ENCODE data around the gene KBTBD4.

Gene KBTBD4

GRCh38 chr11:47578524-47579494 is at the start of gene KBTBD4, which contains the start of gene NDUFS3:
Gene KBTBD4, minus strand, starts transcription at chr11:47578970. Its CDS starts 19 bp downstream, at chr11:47578951.
Gene NDUFS3, plus strand, starts transcription at chr11:47579074. Its CDS starts 18 bp downstream, at chr11:47579092.
- peak; percentile 76 to 86 (median 83) for DNase-seq

- DNase-seq: no peak
Measured at GRCh38 chr11:47628026-47628425, 49.3 kb upstream of the KBTBD4 start.

- no peak for DNase-seq
Measured at GRCh38 chr11:47626234-47626633, 47.5 kb upstream of the KBTBD4 start.

- DNase-seq: no peak
Measured at GRCh38 chr11:47620836-47621378, 42.1 kb upstream of the KBTBD4 start.

- no peak for DNase-seq
Measured at GRCh38 chr11:47617417-47617809, 38.6 kb upstream of the KBTBD4 start.

- no peak for DNase-seq
Measured at GRCh38 chr11:47616726-47617416, 38.1 kb upstream of the KBTBD4 start.

- DNase-seq: no peak
Measured at GRCh38 chr11:47615249-47615648, 36.5 kb upstream of the KBTBD4 start.

GRCh38 chr11:47611348-47611794 is 32.6 kb upstream of the KBTBD4 start:
- no peak for DNase-seq

GRCh38 chr11:47609675-47610074 is 30.9 kb upstream of the KBTBD4 start:
- DNase-seq: no peak

- DNase-seq: no peak
Measured at GRCh38 chr11:47607380-47607779, 28.6 kb upstream of the KBTBD4 start.

GRCh38 chr11:47606731-47607130 is 28.0 kb upstream of the KBTBD4 start:
- DNase-seq: no peak

GRCh38 chr11:47605921-47606320 is 27.2 kb upstream of the KBTBD4 start:
- no peak for DNase-seq

- no peak for DNase-seq
Measured at GRCh38 chr11:47603295-47603694, 24.5 kb upstream of the KBTBD4 start.

- no peak for DNase-seq
Measured at GRCh38 chr11:47599902-47600301, 21.1 kb upstream of the KBTBD4 start.

- DNase-seq: no peak
Measured at GRCh38 chr11:47595967-47596366, 17.2 kb upstream of the KBTBD4 start.

GRCh38 chr11:47595029-47595428 is 16.3 kb upstream of the KBTBD4 start:
- no peak for DNase-seq

- DNase-seq: no peak
Measured at GRCh38 chr11:47593934-47594855, 15.4 kb upstream of the KBTBD4 start, which contains the start of gene C1QTNF4. Gene C1QTNF4, minus strand, starts transcription at chr11:47594411. Its CDS starts 3,601 bp downstream, at chr11:47590810.

- DNase-seq: no peak
Measured at GRCh38 chr11:47593492-47593933, 14.7 kb upstream of the KBTBD4 start.

GRCh38 chr11:47592970-47593369 is 14.2 kb upstream of the KBTBD4 start:
- DNase-seq: no peak

GRCh38 chr11:47592251-47592650 is 13.5 kb upstream of the KBTBD4 start:
- no peak for DNase-seq

- no peak for DNase-seq
Measured at GRCh38 chr11:47591764-47592163, 13.0 kb upstream of the KBTBD4 start.

Measured in activated naive CD4-positive, alpha-beta T cell (primary cell).